Prostate gland (tissue), 2 donors: ENCODE results near the gene CAAP1.

Experiments used
- POLR2A ChIP-seq: fragments of 450-650 bp; IDR thresholded peaks from one replicate; pipeline ENCODE4 v1.6.1; 2016; ENCODE audit warnings: antibody characterized with exemption, mild to moderate bottlenecking
- POLR2AphosphoS5 ChIP-seq: sonication (generic); formaldehyde crosslinking; IDR thresholded peaks from one replicate; pipeline ENCODE4 v1.6.1; 2017; ENCODE audit warnings: antibody characterized with exemption
- TF ChIP-seq, protein P1 (sequence below), 4 experiments: fragments of 200-600 bp in 2 of 4; fragments of 450-650 bp in 2 of 4; sonication (generic) in 2 of 4; IDR thresholded peaks; 1 replicate in 3 of 4; 2 replicates in 1 of 4; pipeline ENCODE4 v1.5.1; 2016 to 2019; ENCODE audit warnings: antibody characterized with exemption in 4 of 4, mild to moderate bottlenecking in 2 of 4, moderate library complexity in 2 of 4

DNA sequence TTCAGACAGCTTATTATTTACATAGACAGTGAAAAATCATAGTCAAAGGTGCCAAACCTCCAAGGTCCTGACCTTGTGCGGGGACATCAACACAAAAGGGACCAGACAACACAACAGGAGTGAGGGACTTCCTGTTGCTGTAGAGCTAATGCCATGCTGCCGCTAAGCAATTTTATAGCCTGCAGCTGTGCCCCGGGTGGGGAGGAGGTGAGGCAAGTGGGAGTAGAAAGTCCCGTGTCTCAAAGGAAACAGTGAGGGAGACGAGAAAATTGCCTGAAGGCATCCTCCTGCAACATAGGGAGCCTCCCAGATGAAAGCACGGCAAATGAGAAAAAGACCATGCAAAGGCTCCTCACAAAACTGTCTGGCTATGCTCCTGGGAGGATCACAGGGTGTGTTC lies 58.8 kb downstream of the CAAP1 start:
- TF ChIP-seq, protein P1, sequence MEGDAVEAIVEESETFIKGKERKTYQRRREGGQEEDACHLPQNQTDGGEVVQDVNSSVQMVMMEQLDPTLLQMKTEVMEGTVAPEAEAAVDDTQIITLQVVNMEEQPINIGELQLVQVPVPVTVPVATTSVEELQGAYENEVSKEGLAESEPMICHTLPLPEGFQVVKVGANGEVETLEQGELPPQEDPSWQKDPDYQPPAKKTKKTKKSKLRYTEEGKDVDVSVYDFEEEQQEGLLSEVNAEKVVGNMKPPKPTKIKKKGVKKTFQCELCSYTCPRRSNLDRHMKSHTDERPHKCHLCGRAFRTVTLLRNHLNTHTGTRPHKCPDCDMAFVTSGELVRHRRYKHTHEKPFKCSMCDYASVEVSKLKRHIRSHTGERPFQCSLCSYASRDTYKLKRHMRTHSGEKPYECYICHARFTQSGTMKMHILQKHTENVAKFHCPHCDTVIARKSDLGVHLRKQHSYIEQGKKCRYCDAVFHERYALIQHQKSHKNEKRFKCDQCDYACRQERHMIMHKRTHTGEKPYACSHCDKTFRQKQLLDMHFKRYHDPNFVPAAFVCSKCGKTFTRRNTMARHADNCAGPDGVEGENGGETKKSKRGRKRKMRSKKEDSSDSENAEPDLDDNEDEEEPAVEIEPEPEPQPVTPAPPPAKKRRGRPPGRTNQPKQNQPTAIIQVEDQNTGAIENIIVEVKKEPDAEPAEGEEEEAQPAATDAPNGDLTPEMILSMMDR (IDR thresholded peaks at IDR 0.05) = no peak
- TF ChIP-seq POLR2AphosphoS5 (no peak), POLR2A (no peak)
